ENCODE results near the gene SHANK3. TPM values are rescaled to one million over a fixed set of nuclear protein-coding genes. Genes with fewer than 3 reads are reported as not detected.

The SHANK3 gene
- total RNA-seq, 1 experiment from 2014 or later: 0.84 TPM

GRCh38 chr22:50712341-50713007 is 39.9 kb downstream of the SHANK3 start:
- no peak for DNase-seq (ENCODE audit: low spot score)

- no peak for DNase-seq (ENCODE audit: low spot score)
These were observed 40.4 kb downstream of the SHANK3 start for GRCh38 chr22:50713008-50713385.

GRCh38 chr22:50713571-50714056 is 41.0 kb downstream of the SHANK3 start:
- DNase-seq (ENCODE audit: low spot score): no peak

- DNase-seq (ENCODE audit: low spot score): no peak
These were observed 41.5 kb downstream of the SHANK3 start for GRCh38 chr22:50714150-50714549.

GRCh38 chr22:50714631-50715179 is 42.1 kb downstream of the SHANK3 start:
- DNase-seq (ENCODE audit: low spot score): no peak

- DNase-seq (ENCODE audit: low spot score): no peak
These were observed 42.6 kb downstream of the SHANK3 start for GRCh38 chr22:50715250-50715649.

GRCh38 chr22:50715776-50716175 is 43.2 kb downstream of the SHANK3 start:
- no peak for DNase-seq (ENCODE audit: low spot score)

- DNase-seq (ENCODE audit: low spot score): no peak
These were observed 43.8 kb downstream of the SHANK3 start for GRCh38 chr22:50716290-50717024.

- no peak for DNase-seq (ENCODE audit: low spot score)
These were observed 45.2 kb downstream of the SHANK3 start for GRCh38 chr22:50717709-50718351.

GRCh38 chr22:50718352-50718709 is 45.7 kb downstream of the SHANK3 start:
- DNase-seq (ENCODE audit: low spot score): no peak

- DNase-seq (ENCODE audit: low spot score): no peak
These were observed 47.2 kb downstream of the SHANK3 start for GRCh38 chr22:50719814-50720300.

GRCh38 chr22:50720301-50721256 is 48.0 kb downstream of the SHANK3 start:
- DNase-seq (ENCODE audit: low spot score): no peak

GRCh38 chr22:50721257-50721844 is 48.7 kb downstream of the SHANK3 start:
- no peak for DNase-seq (ENCODE audit: low spot score)

GRCh38 chr22:50722048-50722701 is 49.6 kb downstream of the SHANK3 start:
- DNase-seq (ENCODE audit: low spot score): no peak

Other genes starting within 250 kb of the SHANK3 start
- 43.0 and 48.2 TPM in 2 replicates for gene SBF1, start 197.8 kb upstream of the SHANK3 start, total RNA-seq (2014; rRNA removed; shearing (Covaris generic))
- gene ADM2, start 191.3 kb upstream of the SHANK3 start, total RNA-seq (2014; rRNA removed; shearing (Covaris generic)): not detected in 2 replicates
- not detected in 2 replicates for gene MIOX, start 186.0 kb upstream of the SHANK3 start, total RNA-seq (2014; rRNA removed; shearing (Covaris generic))
- 21.3 and 28.7 TPM in 2 replicates for gene LMF2, start 165.1 kb upstream of the SHANK3 start, total RNA-seq (2014; rRNA removed; shearing (Covaris generic))
- gene NCAPH2, start 164.6 kb upstream of the SHANK3 start, total RNA-seq (2014; rRNA removed; shearing (Covaris generic)): 51.8 and 55.6 TPM in 2 replicates
- 8.0 and 9.5 TPM in 2 replicates for gene SCO2, start 147.2 kb upstream of the SHANK3 start, total RNA-seq (2014; rRNA removed; shearing (Covaris generic))
- gene TYMP, start 142.8 kb upstream of the SHANK3 start, total RNA-seq (2014; rRNA removed; shearing (Covaris generic)): 0.10 and 0.31 TPM in 2 replicates
- gene KLHDC7B, start 126.9 kb upstream of the SHANK3 start, total RNA-seq (2014; rRNA removed; shearing (Covaris generic)): 0.17 TPM in 1 of 2 replicates, not detected in the other
- gene SYCE3, start 109.9 kb upstream of the SHANK3 start, total RNA-seq (2014; rRNA removed; shearing (Covaris generic)): 2.5 TPM in 1 of 2 replicates, not detected in the other
- 6.4 and 13.8 TPM in 2 replicates for gene CPT1B, start 94.4 kb upstream of the SHANK3 start, total RNA-seq (2014; rRNA removed; shearing (Covaris generic))
- 27.9 and 30.7 TPM in 2 replicates for gene CHKB, start 90.0 kb upstream of the SHANK3 start, total RNA-seq (2014; rRNA removed; shearing (Covaris generic))
- 7.9 and 10.8 TPM in 2 replicates for gene MAPK8IP2, start 72.0 kb upstream of the SHANK3 start, total RNA-seq (2014; rRNA removed; shearing (Covaris generic))
- gene ARSA, start 44.7 kb upstream of the SHANK3 start, total RNA-seq (2014; rRNA removed; shearing (Covaris generic)): 12.8 and 14.3 TPM in 2 replicates
- gene ACR, start 65.4 kb downstream of the SHANK3 start, total RNA-seq (2014; rRNA removed; shearing (Covaris generic)): not detected in 2 replicates
- 11.3 and 13.2 TPM in 2 replicates for gene RABL2B, start 110.8 kb downstream of the SHANK3 start, total RNA-seq (2014; rRNA removed; shearing (Covaris generic))

Measured in A172 (cell line).